K562 (cell line): Measurements from ENCODE around the gene POLD1. TPM values are rescaled to one million over a fixed set of nuclear protein-coding genes. Genes with fewer than 3 reads are reported as not detected.
A peak's percentile ranks its signal among the peaks of the same experiment; 100 is the strongest.

Experiments used
- AFF1 ChIP-seq, 2 experiments: fragments of 450-650 bp; IDR thresholded peaks; 2 replicates each; pipeline ENCODE4 v1.6.1; 2018; ENCODE audit warnings: mild to moderate bottlenecking in 2 of 2, low read depth in 1 of 2; ENCODE audit not compliant: partially characterized antibody in 2 of 2
- BRD9 ChIP-seq: fragments of 450-650 bp; IDR thresholded peaks from 2 replicates; pipeline ENCODE4 v1.6.1; 2018; ENCODE audit warnings: low read depth; ENCODE audit not compliant: partially characterized antibody
- HDAC3 ChIP-seq: fragments of 450-650 bp; IDR thresholded peaks from 2 replicates; pipeline ENCODE4 v1.6.1; 2018; ENCODE audit warnings: borderline replicate concordance, mild to moderate bottlenecking, moderate library complexity; ENCODE audit not compliant: partially characterized antibody
- ILF3 ChIP-seq: fragments of 450-650 bp; IDR thresholded peaks from 2 replicates; pipeline ENCODE4 v1.6.1; 2018; ENCODE audit warnings: antibody characterized with exemption, mild to moderate bottlenecking, moderate library complexity, borderline replicate concordance
- NFRKB ChIP-seq: fragments of 450-650 bp; IDR thresholded peaks from 2 replicates; pipeline ENCODE4 v1.6.1; 2016; ENCODE audit warnings: low read depth
- NR2C2 ChIP-seq, 2 experiments: fragments of 200-800 bp in 1 of 2; sonication (Bioruptor generic) in 1 of 2; sonication (generic) in 1 of 2; formaldehyde crosslinking in 1 of 2; IDR thresholded peaks; 2 replicates each; pipeline versions ENCODE4 v1.6.1 to v1.8.0; 2016 to 2022; ENCODE audit warnings: mild to moderate bottlenecking in 1 of 2, missing compliant biosample characterization in 1 of 2, missing genetic modification characterization in 1 of 2, missing genetic modification reagents in 1 of 2
- RCOR1 ChIP-seq, 2 experiments: IDR thresholded peaks; 2 replicates each; pipeline ENCODE4 v1.6.1; 2012; ENCODE audit warnings: low read depth in 2 of 2, low read length in 2 of 2, borderline replicate concordance in 1 of 2, improper control_type of control experiment in 1 of 2
- STAT6 ChIP-seq: sonication (generic); formaldehyde crosslinking; IDR thresholded peaks from 2 replicates; pipeline ENCODE4 v1.8.1; 2023; ENCODE audit warnings: mild to moderate bottlenecking, missing genetic modification reagents
- TAL1 ChIP-seq: fragments of 450-650 bp; IDR thresholded peaks from 2 replicates; pipeline ENCODE4 v1.6.1; 2016; ENCODE audit warnings: mild to moderate bottlenecking
- TCF7L2 ChIP-seq: fragments of 150-350 bp; IDR thresholded peaks from 2 replicates; pipeline ENCODE4 v1.6.1; 2016; ENCODE audit warnings: low read depth, mild to moderate bottlenecking, low read length, moderate library complexity
- THAP12 ChIP-seq: fragments of 250-450 bp; sonication (Bioruptor Pico); IDR thresholded peaks from 2 replicates; pipeline ENCODE4 v1.9.0; 2021; ENCODE audit warnings: mild to moderate bottlenecking, inconsistent platforms
- ZNF592 ChIP-seq: fragments of 450-650 bp; IDR thresholded peaks from 2 replicates; pipeline ENCODE4 v1.6.1; 2017; ENCODE audit warnings: antibody characterized with exemption, mild to moderate bottlenecking
- polyA plus RNA-seq, 8 experiments: library from polyadenylated mRNA; depleted of rRNA in 4 of 8; stranded (reverse) in 5 of 8; unstranded in 3 of 8; fragments of >200 nt; fragmentation: Nextera tagmentation in 2 of 8; fragmentation: Illumina TruSeq in 1 of 8; extraction: Ambion mirVana in 2 of 8; extraction: Trizol in 1 of 8; gene quantifications; 2 replicates each; pipeline versions ENCODE4 v1.2.1 to v1.2.3, GENCODE V29; 2011 to 2014; ENCODE audit warnings: inconsistent platforms in 1 of 8, missing spikeins in 1 of 8
- total RNA-seq, 7 experiments: library from RNA; depleted of rRNA in 6 of 7; stranded (reverse); fragments of >200 nt in 6 of 7; fragmentation: Illumina TruSeq in 2 of 7; extraction: Trizol in 2 of 7; gene quantifications; 2 replicates each; pipeline versions ENCODE4 v1.2.1 to v1.2.3, GENCODE V29; 2011 to 2021; ENCODE audit warnings: low replicate concordance in 1 of 7

The POLD1 gene
- total and polyA plus RNA-seq, 9 of the 15 experiments (the other 6 are each of a cell fraction or from before 2014, with no cell fraction given), result 1.3 to 312 (median 47.8) TPM

- TF ChIP-seq STAT6 (CRISPR knock-in tag) (no peak), ZNF592 (peak; percentile 44; the same call in 1 of the 2 replicates), NFRKB (no peak), RCOR1 (IDR thresholded peaks at IDR 0.05; ENCODE audit: borderline replicate concordance in 1 of 2, low read depth in 2 of 2, low read length in 2 of 2) (peak in 1 of 2 experiments; percentile 38; a peak in 1 of 4 replicates), TCF7L2 (no peak), AFF1 (IDR thresholded peaks at IDR 0.05; ENCODE audit: low read depth in 1 of 2, partially characterized antibody in 2 of 2) (no peak), BRD9 (no peak), NR2C2 (CRISPR knock-in tag; IDR thresholded peaks at IDR 0.05) (0 out of 2 replicates have a peak, but pooled peaks have one; percentile 37), NR2C2 (tag; IDR thresholded peaks at IDR 0.05) (peak; percentile 90), THAP12 (CRISPR knock-in tag) (no peak), TAL1 (peak; percentile 50), ILF3 (no peak), HDAC3 (no peak)
These were observed 22.7 kb upstream of the POLD1 start (continued) for GRCh38 chr19:50361290-50362029.
